GM19043 (cell line): ENCODE measurements around the gene SDSL.

Experiments used
- ATAC-seq: cut with Tn5 transposase; IDR thresholded peaks from one replicate; pipeline ENCODE4 v1.9.1; 2021; ENCODE audit warnings: low read depth; ENCODE audit not compliant: unreplicated experiment

Gene SDSL

GRCh38 chr12:113418213-113418879 lies 3.8 kb upstream of the SDSL start:
- ATAC-seq, result no peak

DNA sequence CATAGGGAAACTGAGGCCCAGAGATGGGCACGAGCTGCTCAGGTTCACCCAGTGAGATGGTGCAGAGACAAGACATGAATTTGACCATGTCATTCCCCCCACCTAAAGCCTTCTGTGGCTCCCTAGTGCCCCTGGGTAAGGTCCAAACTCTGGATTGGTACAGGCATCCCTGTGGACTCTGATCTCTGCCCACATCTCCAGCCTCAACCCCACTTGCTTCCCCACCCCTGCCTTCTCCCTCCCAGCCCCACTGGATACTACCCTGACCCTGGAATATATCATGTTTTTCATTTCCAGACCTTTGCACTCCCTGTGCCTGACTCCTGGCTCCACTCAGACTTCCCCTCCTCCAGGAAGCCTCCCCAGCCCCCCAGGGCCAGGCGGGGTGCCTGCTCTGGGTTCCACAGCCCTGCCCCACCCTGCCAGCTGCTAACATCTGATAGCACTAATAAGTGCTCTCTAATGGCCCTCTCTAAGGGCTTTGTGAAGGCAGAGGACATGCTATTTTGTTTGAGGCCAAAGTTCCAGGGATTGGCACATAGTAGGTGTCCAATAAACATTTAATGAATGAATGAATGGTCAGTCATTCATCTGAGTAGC lies 1.1 kb upstream of the SDSL start:
- ATAC-seq, result no peak

DNA sequence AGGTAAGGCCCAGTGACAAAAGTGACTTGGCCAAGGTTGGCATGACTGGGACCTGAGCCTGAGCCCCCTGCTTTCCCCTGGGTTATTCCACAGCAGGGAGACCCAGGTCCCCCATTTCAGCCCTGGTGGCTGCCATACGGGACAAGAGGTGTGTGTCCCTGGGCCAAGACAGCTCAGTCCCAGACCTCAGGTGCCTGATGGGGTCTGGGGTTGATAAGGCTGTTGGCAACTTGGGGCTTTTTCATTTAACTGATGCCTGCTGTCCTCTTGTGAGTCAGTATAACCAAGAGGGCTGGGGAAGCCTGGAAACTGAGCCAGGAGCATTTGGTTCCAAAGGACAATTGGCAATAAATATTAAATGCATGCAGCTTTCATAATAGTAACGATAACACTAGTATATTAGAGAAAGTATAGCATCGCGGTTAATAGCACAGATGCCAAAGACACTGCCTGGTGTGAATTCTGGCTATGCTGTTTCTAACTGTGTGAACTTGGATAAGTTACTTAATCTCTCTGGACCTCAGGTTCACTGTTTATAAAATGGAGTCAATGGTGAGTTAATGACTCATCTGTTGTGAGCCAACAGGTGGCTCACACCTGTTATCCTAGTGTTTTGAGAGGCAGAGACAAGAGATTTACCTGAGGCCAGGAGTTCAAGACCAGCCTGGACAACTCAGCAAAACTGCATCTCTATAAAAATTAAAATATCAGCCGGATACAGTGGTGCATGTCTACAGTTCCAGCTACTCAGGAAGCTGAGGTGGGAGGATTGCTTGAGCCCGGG lies 898 bp downstream of the SDSL start:
- no peak for ATAC-seq

DNA sequence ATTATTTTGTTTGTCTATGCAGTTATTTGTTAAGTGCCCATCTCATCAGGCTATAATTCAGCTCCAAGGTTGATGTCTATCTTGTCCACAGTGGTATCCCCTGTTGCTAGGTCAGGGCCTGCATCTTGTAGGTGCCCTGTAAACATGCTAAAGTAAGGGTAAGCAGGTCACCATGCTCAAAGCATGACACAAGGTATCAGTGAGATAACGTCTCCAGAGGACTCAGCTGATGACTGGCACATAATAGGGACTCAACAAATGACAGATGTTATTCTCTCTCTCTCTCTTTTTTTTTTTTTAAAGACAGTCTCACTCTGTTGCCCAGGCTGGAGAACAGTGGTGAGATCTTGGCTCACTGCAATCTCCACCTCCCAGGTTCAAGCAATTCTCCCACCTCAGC lies 2.3 kb downstream of the SDSL start:
- no peak for ATAC-seq

GRCh38 chr12:113424915-113425823 lies 3.0 kb downstream of the SDSL start:
- no peak for ATAC-seq

DNA sequence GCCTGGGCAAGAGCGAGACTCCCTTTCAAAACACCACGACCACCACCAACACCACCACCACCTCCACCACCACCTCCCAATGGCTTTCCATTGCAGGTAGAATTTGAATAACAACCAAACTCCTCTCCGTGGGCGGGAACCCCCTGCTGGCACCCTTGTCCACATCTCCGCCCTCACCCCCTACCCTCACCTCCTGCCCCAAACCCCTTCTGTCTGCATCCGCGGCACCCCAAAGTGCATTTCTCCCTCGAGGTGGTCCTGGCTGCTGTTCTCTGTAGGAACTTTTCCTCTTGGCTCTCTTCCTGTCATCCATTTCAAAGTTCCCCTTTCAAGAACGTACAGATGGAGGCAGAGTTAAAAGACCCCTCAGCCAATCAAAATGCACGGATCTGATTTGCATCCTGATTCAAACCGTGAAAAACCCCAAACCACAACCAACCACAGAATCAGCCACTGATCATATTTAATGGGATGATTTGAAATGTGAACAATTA lies 3.8 kb downstream of the SDSL start:
- ATAC-seq, result no peak

GRCh38 chr12:113427882-113428281 lies 5.7 kb downstream of the SDSL start:
- ATAC-seq, result no peak

GRCh38 chr12:113428482-113428881 lies 6.3 kb downstream of the SDSL start:
- no peak for ATAC-seq

DNA sequence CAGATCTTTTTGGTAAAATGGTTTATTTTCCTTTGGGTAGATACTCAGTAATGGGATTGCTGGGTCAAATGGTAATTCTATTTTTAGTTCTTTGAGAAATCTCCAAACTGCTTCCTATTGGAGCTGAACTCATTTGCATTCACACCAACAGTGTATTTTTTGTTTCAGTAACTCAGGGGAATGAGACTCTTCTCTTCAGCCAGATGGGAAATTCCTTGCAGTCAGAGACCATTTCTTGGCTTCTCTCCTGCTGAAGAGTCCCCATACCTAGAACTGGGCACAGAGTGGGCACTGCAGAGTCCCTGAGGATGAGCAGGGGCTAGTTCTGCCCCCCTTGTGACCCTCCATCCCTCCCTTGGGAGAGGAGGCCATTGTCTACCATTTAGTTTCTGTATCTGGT lies 10.8 kb downstream of the SDSL start:
- no peak for ATAC-seq

GRCh38 chr12:113435367-113435766 lies 13.2 kb downstream of the SDSL start:
- no peak for ATAC-seq

DNA sequence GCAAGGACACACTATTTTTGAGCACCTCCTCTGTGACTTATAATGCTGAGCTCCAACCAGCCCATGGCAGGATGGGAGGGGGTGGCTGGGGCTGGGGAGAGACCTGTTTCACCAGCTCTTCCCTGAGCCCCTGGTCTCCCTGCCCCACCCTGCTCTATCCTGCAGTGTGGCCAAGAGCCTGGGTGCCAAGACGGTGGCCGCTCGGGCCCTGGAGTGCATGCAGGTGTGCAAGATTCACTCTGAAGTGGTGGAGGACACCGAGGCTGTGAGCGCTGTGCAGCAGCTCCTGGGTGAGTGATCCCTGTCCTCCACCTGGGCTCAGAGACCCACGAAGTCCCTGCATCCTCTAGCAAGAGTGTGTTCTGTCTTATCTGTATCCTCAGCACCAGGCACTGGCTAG lies 14.4 kb downstream of the SDSL start:
- ATAC-seq, result no peak

DNA sequence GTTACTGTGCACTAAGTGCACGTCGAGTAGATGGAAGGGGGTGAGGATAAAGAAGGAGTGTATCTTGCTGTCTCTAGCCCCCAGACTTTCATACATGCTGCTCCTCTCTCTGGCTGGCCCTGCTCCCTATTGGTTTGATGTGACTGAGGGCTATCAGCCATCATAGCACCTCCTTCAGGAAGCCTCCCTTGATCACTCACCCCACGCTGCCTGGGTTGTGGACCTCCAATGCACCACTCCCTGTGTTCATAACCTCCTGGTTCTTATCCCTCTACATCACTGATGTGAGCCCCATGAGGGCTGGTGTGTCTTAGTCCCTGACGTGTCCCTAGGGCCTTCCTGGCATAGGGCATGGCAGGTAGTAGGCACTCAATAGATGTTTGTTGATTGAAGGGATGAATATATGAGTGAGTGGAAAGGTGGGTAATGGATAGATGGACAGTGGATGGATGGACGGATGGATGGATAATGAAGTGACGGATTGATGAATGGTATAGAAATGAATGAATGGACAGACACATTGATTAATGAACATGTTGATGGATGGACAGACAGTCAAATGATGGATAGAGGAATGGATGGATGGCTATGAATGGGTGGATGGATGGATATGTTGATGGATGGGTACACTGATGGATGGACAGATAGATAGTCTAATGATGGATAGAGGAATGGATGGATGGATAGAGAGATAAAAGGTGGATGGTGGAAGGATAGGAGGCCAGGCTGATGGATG lies 15.0 kb downstream of the SDSL start:
- ATAC-seq, result no peak

- no peak for ATAC-seq
Measured at GRCh38 chr12:113437729-113438100, 15.5 kb downstream of the SDSL start.

- ATAC-seq, result no peak
Measured at GRCh38 chr12:113438523-113439300, 16.5 kb downstream of the SDSL start.

GRCh38 chr12:113439301-113439597 lies 17.1 kb downstream of the SDSL start:
- no peak for ATAC-seq

GRCh38 chr12:113439606-113440030 lies 17.4 kb downstream of the SDSL start:
- no peak for ATAC-seq

GRCh38 chr12:113440336-113440735 lies 18.2 kb downstream of the SDSL start:
- no peak for ATAC-seq

DNA sequence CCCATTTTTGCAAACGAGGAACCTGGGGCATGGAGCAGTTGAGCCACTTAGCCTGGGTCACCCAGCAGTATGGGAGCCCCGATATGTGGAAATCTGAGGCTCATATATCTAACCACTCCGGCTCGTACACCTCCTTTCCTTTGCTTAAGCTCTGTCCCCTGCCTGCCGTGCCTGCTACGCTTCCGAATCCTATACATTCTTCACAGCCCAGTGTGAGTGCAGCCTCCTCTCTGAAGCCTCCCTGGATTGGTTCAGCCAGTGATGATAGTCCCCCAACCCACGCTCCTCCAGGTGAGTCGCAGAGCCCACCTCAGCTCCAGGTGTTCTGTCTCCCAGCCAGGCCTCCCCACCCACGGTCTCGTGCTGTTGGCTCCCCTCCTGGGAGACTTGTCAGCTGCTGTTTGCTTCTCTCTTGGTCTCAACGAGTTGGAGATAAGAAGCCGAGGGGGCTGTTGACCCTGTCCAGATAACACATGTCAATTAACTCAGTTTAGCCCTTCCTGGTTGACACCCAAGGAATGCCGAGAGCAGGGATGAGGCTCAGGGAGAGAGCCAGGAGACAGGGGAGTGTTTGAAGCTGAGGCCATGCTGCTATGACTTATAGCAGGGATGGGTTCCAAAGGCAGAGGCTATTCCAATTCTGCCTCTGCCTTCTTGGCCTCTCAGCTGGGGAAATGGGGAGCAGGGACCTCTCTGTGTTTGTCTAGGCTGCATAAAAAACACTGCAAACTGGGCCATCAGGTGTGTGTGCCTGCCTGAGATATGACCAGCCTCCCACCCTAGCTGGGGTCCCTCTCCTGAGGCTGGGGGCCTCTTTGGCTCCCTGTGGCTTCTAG lies 19.0 kb downstream of the SDSL start:
- no peak for ATAC-seq
